Gastrocnemius medialis (tissue), 4 donors: ENCODE results near the gene CHMP2A. TPM values are rescaled to one million over a fixed set of nuclear protein-coding genes. Genes with fewer than 3 reads are reported as not detected.

ENCODE experiments used
- ATAC-seq, 2 donors: fragments of 150-250 bp; one replicate each; pipeline ENCODE4 v1.9.1; 2016
- DNase-seq, 2 donors: peaks; one replicate each; pipeline ENCODE4 v3.0.0-alpha.2; 2019
- H3K27ac ChIP-seq, 4 donors: fragments of 200-600 bp; sonication (generic); 1 replicate in 1 of 4; 2 replicates in 3 of 4; pipeline ENCODE4 v1.5.1; 2016 to 2018; ENCODE audit warnings: mild to moderate bottlenecking in 2 of 4, moderate library complexity in 1 of 4
- H3K27me3 ChIP-seq, 3 donors: fragments of 200-600 bp; sonication (generic) in 2 of 3; 1 replicate in 1 of 3; 2 replicates in 2 of 3; pipeline versions ENCODE4 v1.5.1 to v1.6.0; 2016 to 2019; ENCODE audit warnings: mild to moderate bottlenecking in 1 of 3, moderate library complexity in 1 of 3
- H3K36me3 ChIP-seq, 2 donors: fragments of 200-600 bp; sonication (generic) in 1 of 2; one replicate each; pipeline ENCODE4 v1.5.1; 2017 to 2018
- H3K4me1 ChIP-seq, 2 donors: fragments of 200-600 bp; sonication (generic) in 1 of 2; one replicate each; pipeline ENCODE4 v1.5.1; 2016 to 2017; ENCODE audit warnings: mild to moderate bottlenecking in 2 of 2
- H3K4me3 ChIP-seq, 4 donors: fragments of 200-600 bp; sonication (generic) in 3 of 4; 1 replicate in 1 of 4; 2 replicates in 3 of 4; pipeline ENCODE4 v1.5.1; 2016 to 2019; ENCODE audit warnings: mild to moderate bottlenecking in 2 of 4
- H3K9me3 ChIP-seq, 3 donors: fragments of 200-600 bp; sonication (generic) in 2 of 3; 1 replicate in 1 of 3; 2 replicates in 2 of 3; pipeline ENCODE4 v1.5.1; 2016 to 2019
- CTCF ChIP-seq, 5 experiments: fragments of 450-650 bp in 3 of 5; fragments of 200-600 bp in 2 of 5; sonication (generic) in 2 of 5; IDR thresholded peaks in 4 of 5; conservative IDR thresholded peaks in 1 of 5; 1 replicate in 4 of 5; 2 replicates in 1 of 5; pipeline ENCODE4 v1.5.1; 2016 to 2019; ENCODE audit warnings: antibody characterized with exemption in 5 of 5, mild to moderate bottlenecking in 3 of 5, moderate library complexity in 3 of 5
- POLR2A ChIP-seq, 2 donors: fragments of 450-650 bp; IDR thresholded peaks; one replicate each; pipeline ENCODE4 v1.6.1; 2017; ENCODE audit warnings: antibody characterized with exemption in 2 of 2, mild to moderate bottlenecking in 2 of 2, moderate library complexity in 2 of 2
- in situ Hi-C, 4 donors: fragments of 200-750 bp; cut with MboI; loops; one replicate each; pipeline versions ENCODE4 v1.15.0 to v1.8.0; 2017; ENCODE audit warnings: low sequenced_read_pairs in 4 of 4
- intact Hi-C: fragments of 100-400 bp; cut with DNase I; formaldehyde crosslinking; loops from one replicate; pipeline ENCODE4 v1.15.1; 2023; ENCODE audit warnings: low total_unique reads
- total RNA-seq, 4 donors: library from RNA; depleted of rRNA; stranded (reverse); fragments of >200 nt; gene quantifications; one replicate each; pipeline versions ENCODE4 v1.1.0 to v1.2.3, GENCODE V29; 2016

The CHMP2A gene
- 100 to 1,000 TPM in 2 of 4 donors, 10 to 100 TPM in 2; 82.3 to 165 (median 113) TPM for total RNA-seq

GRCh38 chr19:58554494-58555368, at the start of gene CHMP2A:
CHMP2A (minus strand) TSS chr19:58555105; CDS start chr19:58554212, 893 bp downstream.
- intact Hi-C loops: loop anchor here (1.0 kb wide), 1 partner anchor 19 kb away; the partner anchor contains the start of gene MZF1
- DNase-seq (peak; percentile 99), ATAC-seq (peak; percentile 58 to 60)
- TF ChIP-seq POLR2A (IDR thresholded peaks at IDR 0.05) (peak; percentile 69 to 84), CTCF (IDR thresholded peaks at IDR 0.05 in 4 of 5, conservative IDR thresholded peaks at IDR 0.05 in 1 of 5) (peak in 1 of 5 experiments; percentile 12)
- Histone ChIP-seq H3K9me3 (no peaks in the 10 kb centered on the region), H3K27me3 (no peaks in the 10 kb centered on the region), H3K4me3 (peak within 1 kb of the TSS; percentile 71 to 92 (median 84)), H3K27ac (peak within 1 kb of the TSS; percentile 97 to 99 (median 97)), H3K4me1 (peaks cover 34 to 44% of the 10 kb centered on the region in 2 donors), H3K36me3 (peaks cover 0 to 48% of the 10 kb centered on the region in 2 donors)
- in situ Hi-C loops: no loop called here

- no peaks in the 10 kb centered on the region for H3K4me1 ChIP-seq
- in situ Hi-C loops: no loop called here
- no peaks in the 10 kb centered on the region for H3K27me3 ChIP-seq
- intact Hi-C loops: no loop called here
- ATAC-seq (no peak), DNase-seq (no peak)
- TF ChIP-seq POLR2A (IDR thresholded peaks at IDR 0.05): no peak
- TF ChIP-seq CTCF (IDR thresholded peaks at IDR 0.05 in 4 of 5, conservative IDR thresholded peaks at IDR 0.05 in 1 of 5): no peak
- no peaks in the 10 kb centered on the region for H3K9me3 ChIP-seq
- no peak overlapping the region for H3K4me3 ChIP-seq
- peaks cover 0 to 19% of the 10 kb centered on the region in 2 donors for H3K36me3 ChIP-seq
- H3K27ac ChIP-seq: no peak overlapping the region
Measured at GRCh38 chr19:58586133-58586765, 31.3 kb upstream of the CHMP2A start.

GRCh38 chr19:58585442-58586132, 30.7 kb upstream of the CHMP2A start:
- intact Hi-C loops: no loop called here
- no peak overlapping the region for H3K4me3 ChIP-seq
- H3K36me3 ChIP-seq: peaks cover 0 to 19% of the 10 kb centered on the region in 2 donors
- in situ Hi-C loops: no loop called here
- no peak for TF ChIP-seq CTCF (IDR thresholded peaks at IDR 0.05 in 4 of 5, conservative IDR thresholded peaks at IDR 0.05 in 1 of 5)
- no peak for TF ChIP-seq POLR2A (IDR thresholded peaks at IDR 0.05)
- no peaks in the 10 kb centered on the region for H3K9me3 ChIP-seq
- H3K4me1 ChIP-seq: no peaks in the 10 kb centered on the region
- ATAC-seq (no peak), DNase-seq (no peak)
- H3K27ac ChIP-seq: no peak overlapping the region
- no peaks in the 10 kb centered on the region for H3K27me3 ChIP-seq

- DNase-seq (no peak), ATAC-seq (no peak)
- in situ Hi-C loops: no loop called here
Measured at GRCh38 chr19:58584498-58585441, 29.9 kb upstream of the CHMP2A start.

More at GRCh38 chr19:58584498-58585441, 29.9 kb upstream of the CHMP2A start:
- Histone ChIP-seq H3K4me1 (no peaks in the 10 kb centered on the region), H3K4me3 (no peak overlapping the region), H3K27me3 (no peaks in the 10 kb centered on the region), H3K9me3 (no peaks in the 10 kb centered on the region), H3K27ac (no peak overlapping the region), H3K36me3 (peaks cover 0 to 19% of the 10 kb centered on the region in 2 donors)
- intact Hi-C loops: no loop called here
- TF ChIP-seq POLR2A (IDR thresholded peaks at IDR 0.05) (no peak), CTCF (IDR thresholded peaks at IDR 0.05 in 4 of 5, conservative IDR thresholded peaks at IDR 0.05 in 1 of 5) (no peak)
